Body of pancreas (tissue), 4 donors: ENCODE measurements around the gene ERCC5. TPM values are rescaled to one million over a fixed set of nuclear protein-coding genes. Genes with fewer than 3 reads are reported as not detected.

Experiments used
- ATAC-seq: fragments of 150-250 bp; one replicate; pipeline ENCODE4 v1.9.1; 2016
- DNase-seq, 4 donors: peaks; one replicate each; pipeline ENCODE4 v3.0.0-alpha.2; 2019
- H3K27ac ChIP-seq, 4 donors: fragments of 200-600 bp; sonication (generic); 1 replicate in 3 of 4; 2 replicates in 1 of 4; pipeline versions ENCODE4 v1.5.1 to v1.6.1; 2016 to 2019; ENCODE audit warnings: mild to moderate bottlenecking in 1 of 4, mixed read lengths in 1 of 4, moderate library complexity in 1 of 4
- H3K27me3 ChIP-seq, 2 donors: fragments of 200-600 bp; sonication (generic); one replicate each; pipeline ENCODE4 v1.6.0; 2016; ENCODE audit warnings: mild to moderate bottlenecking in 1 of 2
- H3K36me3 ChIP-seq, 2 donors: fragments of 200-600 bp; sonication (generic); replicated peaks in 1 of 2; 2 replicates each; pipeline ENCODE4 v1.5.1; 2016; ENCODE audit warnings: low read depth in 2 of 2; ENCODE audit not compliant: insufficient read depth in 1 of 2
- H3K4me1 ChIP-seq: fragments of 200-600 bp; sonication (generic); one replicate; pipeline ENCODE4 v1.6.0; 2016
- H3K4me3 ChIP-seq, 2 donors: fragments of 200-600 bp; sonication (generic); 1 replicate in 1 of 2; 2 replicates in 1 of 2; pipeline ENCODE4 v1.5.1; 2016 to 2019
- H3K9me3 ChIP-seq, 3 donors: fragments of 200-600 bp; sonication (generic); 1 replicate in 2 of 3; 2 replicates in 1 of 3; pipeline ENCODE4 v1.5.1; 2016
- CTCF ChIP-seq, 7 experiments: fragments of 450-650 bp in 4 of 7; fragments of 200-600 bp in 3 of 7; sonication (generic) in 3 of 7; IDR thresholded peaks; one replicate each; pipeline ENCODE4 v1.5.1; 2016 to 2019; ENCODE audit warnings: antibody characterized with exemption in 7 of 7
- POLR2A ChIP-seq, 3 donors: fragments of 450-650 bp; IDR thresholded peaks; one replicate each; pipeline ENCODE4 v1.6.1; 2016; ENCODE audit warnings: antibody characterized with exemption in 3 of 3, mild to moderate bottlenecking in 2 of 3
- WGBS, 2 donors: methylation state at CpG; one replicate each; pipeline ENCODE4 v1.1.5; 2017; 5-methylcytosine and 5-hydroxymethylcytosine counted together
- intact Hi-C: fragments of 100-400 bp; cut with DNase I; formaldehyde crosslinking; loops from one replicate; pipeline ENCODE4 v1.15.1; 2023
- total RNA-seq, 2 donors: library from RNA; depleted of rRNA; stranded (reverse); fragments of >200 nt; gene quantifications; one replicate each; pipeline ENCODE4 v1.1.0, GENCODE V29; 2016

The ERCC5 gene
- total RNA-seq, 2 donors from 2014 or later: 31.9 to 42.8 TPM

GRCh38 chr13:102873653-102874052 is 27.8 kb downstream of the ERCC5 start:
- intact Hi-C loops: no loop called here
- DNase-seq: no peak
- H3K27ac ChIP-seq: no peak overlapping the region

GRCh38 chr13:102875256-102875655 is 29.4 kb downstream of the ERCC5 start:
- peaks cover 6% of the 10 kb centered on the region for H3K4me1 ChIP-seq
- H3K9me3 ChIP-seq: no peaks in the 10 kb centered on the region
- intact Hi-C loops: no loop called here
- H3K27me3 ChIP-seq: no peaks in the 10 kb centered on the region
- DNase-seq: no peak
- TF ChIP-seq CTCF (IDR thresholded peaks at IDR 0.05) (no peak), POLR2A (IDR thresholded peaks at IDR 0.05) (no peak)
- no peak overlapping the region for H3K27ac ChIP-seq
- peaks cover 0 to 27% of the 10 kb centered on the region in 2 donors for H3K36me3 ChIP-seq
- WGBS, 2 donors: 85 to 89% methylated on average over 4 of the region's 4 CpGs
- ATAC-seq: no peak
- no peak overlapping the region for H3K4me3 ChIP-seq

More at GRCh38 chr13:102873653-102874052, 27.8 kb downstream of the ERCC5 start:
- no peak for ATAC-seq
- peaks cover 6% of the 10 kb centered on the region for H3K4me1 ChIP-seq
- H3K9me3 ChIP-seq: no peaks in the 10 kb centered on the region
- no peaks in the 10 kb centered on the region for H3K27me3 ChIP-seq
- WGBS, 2 donors: 48 to 52% methylated on average over 3 of the region's 3 CpGs
- TF ChIP-seq CTCF (IDR thresholded peaks at IDR 0.05) (no peak), POLR2A (IDR thresholded peaks at IDR 0.05) (no peak)
- peaks cover 0 to 31% of the 10 kb centered on the region in 2 donors for H3K36me3 ChIP-seq
- H3K4me3 ChIP-seq: no peak overlapping the region

DNA sequence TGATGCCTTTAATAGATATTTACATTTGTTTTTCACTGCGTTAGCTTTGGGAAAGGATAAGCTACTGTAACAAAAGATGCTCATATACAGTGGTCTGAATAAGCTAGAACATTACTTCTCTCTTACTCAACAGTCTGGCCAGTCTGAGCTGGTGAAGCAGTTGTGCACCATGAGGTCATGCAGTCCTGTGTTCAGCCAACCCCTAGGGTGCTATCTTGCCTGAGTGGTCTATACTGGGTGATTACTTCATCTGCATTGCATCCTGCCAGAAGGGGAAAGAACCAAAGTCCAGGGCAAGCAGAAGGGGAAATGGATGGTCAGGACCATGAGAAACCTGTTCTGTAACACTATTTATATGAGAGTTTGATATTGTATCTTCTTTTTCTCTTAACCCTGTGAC is 31.5 kb downstream of the ERCC5 start:
- Histone ChIP-seq H3K27ac (no peak overlapping the region), H3K9me3 (no peaks in the 10 kb centered on the region), H3K4me3 (no peak overlapping the region), H3K36me3 (peaks cover 0 to 25% of the 10 kb centered on the region in 2 donors), H3K27me3 (no peaks in the 10 kb centered on the region), H3K4me1 (no peaks in the 10 kb centered on the region)
- intact Hi-C loops: no loop called here
- no peak for ATAC-seq
- WGBS, 2 donors: 96 to 100% methylated on average over 1 of the region's 1 CpG
- no peak for DNase-seq
- no peak for TF ChIP-seq CTCF (IDR thresholded peaks at IDR 0.05)

DNA sequence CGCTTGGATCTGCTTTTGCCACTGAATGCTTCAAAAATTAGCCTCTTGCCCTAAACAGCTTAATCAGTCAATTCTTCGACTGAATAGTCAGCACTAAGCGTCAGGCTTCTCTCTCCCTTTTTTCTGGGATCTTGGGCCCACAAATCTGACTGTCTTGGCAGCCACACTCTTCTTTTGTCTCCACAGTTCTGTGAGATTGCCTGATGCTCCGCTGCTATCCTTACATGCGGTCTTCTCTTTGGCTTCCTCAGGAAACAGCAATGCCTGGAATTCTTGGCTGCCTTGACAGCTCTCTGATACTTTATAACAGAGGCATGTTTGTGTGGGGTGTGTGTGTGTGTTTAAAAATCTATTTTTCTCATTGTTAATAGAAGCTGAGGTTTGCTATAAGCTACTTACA is 32.6 kb downstream of the ERCC5 start:
- peaks cover 0 to 19% of the 10 kb centered on the region in 2 donors for H3K36me3 ChIP-seq
- no peak overlapping the region for H3K4me3 ChIP-seq
- H3K27me3 ChIP-seq: no peaks in the 10 kb centered on the region
- DNase-seq (no peak), ATAC-seq (no peak)
- TF ChIP-seq CTCF (IDR thresholded peaks at IDR 0.05) (no peak), POLR2A (IDR thresholded peaks at IDR 0.05) (no peak)
- WGBS, 2 donors: 88 to 95% methylated on average over 5 of the region's 5 CpGs
- no peaks in the 10 kb centered on the region for H3K4me1 ChIP-seq
- no peaks in the 10 kb centered on the region for H3K9me3 ChIP-seq
- intact Hi-C loops: no loop called here
- no peak overlapping the region for H3K27ac ChIP-seq

DNA sequence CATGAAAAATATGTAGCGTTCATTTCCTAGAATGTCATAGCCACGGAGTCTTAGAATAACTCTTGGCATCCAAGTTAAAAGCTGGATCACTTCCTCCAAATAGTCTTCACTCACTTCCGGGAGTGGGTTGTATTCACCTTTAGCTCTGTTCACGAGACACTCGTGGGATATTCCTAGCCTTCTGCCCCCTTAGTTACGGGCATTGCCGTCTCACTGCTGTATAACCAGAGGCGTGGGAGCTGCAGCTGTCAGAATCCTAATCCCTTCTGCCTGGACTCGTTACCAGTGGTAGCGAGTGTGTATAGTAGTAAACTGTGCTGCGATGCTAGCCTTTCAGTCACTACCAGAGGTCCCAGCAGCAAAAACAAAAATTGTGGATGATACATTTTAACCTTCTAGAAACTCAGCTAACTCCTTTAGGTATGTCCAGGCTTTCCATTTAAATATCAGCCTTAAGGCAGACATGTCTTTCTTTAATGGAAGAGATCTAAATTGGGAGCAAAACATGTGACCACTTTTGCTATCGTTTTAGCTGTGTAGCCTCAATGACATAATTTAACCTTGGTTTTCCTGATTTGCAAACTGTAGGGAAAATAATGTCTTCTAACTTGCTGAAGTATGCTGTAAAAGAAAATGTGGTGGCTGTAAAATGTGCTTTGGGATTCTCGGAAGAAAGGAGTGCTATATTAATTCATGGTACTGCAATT is 34.1 kb downstream of the ERCC5 start:
- Histone ChIP-seq H3K27ac (no peak overlapping the region), H3K4me3 (no peak overlapping the region), H3K36me3 (peaks cover 0 to 12% of the 10 kb centered on the region in 2 donors), H3K4me1 (no peaks in the 10 kb centered on the region), H3K9me3 (no peaks in the 10 kb centered on the region), H3K27me3 (no peaks in the 10 kb centered on the region)
- DNase-seq: no peak
- WGBS, 2 donors: 82 to 85% methylated on average over 13 of the region's 13 CpGs
- intact Hi-C loops: no loop called here
- no peak for TF ChIP-seq CTCF (IDR thresholded peaks at IDR 0.05)
- no peak for TF ChIP-seq POLR2A (IDR thresholded peaks at IDR 0.05)
- ATAC-seq: no peak
